Measurements from ENCODE around the gene PROX1. TPM values are rescaled to one million over a fixed set of nuclear protein-coding genes. Genes with fewer than 3 reads are reported as not detected.

PROX1 gene
- polyA plus RNA-seq, 3 donors: 0.07 TPM; not detected in 2

DNA sequence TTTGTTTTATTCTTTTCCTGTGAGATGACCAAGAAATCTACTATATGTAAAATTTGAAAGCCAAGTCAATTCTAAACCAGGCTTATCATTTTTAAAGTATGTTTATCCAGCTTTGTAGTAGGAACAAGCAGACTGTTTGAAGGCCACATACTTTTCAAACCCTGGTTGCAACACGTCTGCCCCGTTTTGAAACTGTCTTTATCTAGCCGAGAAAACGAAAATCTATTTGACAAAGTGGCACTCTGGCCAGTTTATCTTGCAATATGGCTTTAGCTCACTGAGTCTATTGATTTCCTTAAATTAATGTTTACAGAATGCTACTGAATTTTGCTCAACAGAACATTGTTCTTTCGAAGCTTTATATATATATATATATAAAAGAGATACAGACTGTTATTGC, 39.7 kb downstream of the PROX1 start:
- 62% methylated on average over 4 of the region's 5 CpGs for WGBS (ENCODE audit: insufficient coverage)
- H3K36me3 Mint-ChIP-seq: no peaks in the 10 kb centered on the region
- no peak overlapping the region for H3K9ac ChIP-seq (ENCODE audit: insufficient read depth, low read length, poor library complexity, severe bottlenecking)
- no peak overlapping the region for H3K27ac Mint-ChIP-seq
- no peak overlapping the region for H3K4me2 ChIP-seq (replicated peaks; ENCODE audit: extremely low read depth, low read length, poor library complexity, severe bottlenecking)
- TF ChIP-seq, protein P1, sequence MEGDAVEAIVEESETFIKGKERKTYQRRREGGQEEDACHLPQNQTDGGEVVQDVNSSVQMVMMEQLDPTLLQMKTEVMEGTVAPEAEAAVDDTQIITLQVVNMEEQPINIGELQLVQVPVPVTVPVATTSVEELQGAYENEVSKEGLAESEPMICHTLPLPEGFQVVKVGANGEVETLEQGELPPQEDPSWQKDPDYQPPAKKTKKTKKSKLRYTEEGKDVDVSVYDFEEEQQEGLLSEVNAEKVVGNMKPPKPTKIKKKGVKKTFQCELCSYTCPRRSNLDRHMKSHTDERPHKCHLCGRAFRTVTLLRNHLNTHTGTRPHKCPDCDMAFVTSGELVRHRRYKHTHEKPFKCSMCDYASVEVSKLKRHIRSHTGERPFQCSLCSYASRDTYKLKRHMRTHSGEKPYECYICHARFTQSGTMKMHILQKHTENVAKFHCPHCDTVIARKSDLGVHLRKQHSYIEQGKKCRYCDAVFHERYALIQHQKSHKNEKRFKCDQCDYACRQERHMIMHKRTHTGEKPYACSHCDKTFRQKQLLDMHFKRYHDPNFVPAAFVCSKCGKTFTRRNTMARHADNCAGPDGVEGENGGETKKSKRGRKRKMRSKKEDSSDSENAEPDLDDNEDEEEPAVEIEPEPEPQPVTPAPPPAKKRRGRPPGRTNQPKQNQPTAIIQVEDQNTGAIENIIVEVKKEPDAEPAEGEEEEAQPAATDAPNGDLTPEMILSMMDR (IDR thresholded peaks at IDR 0.05): no peak
- H3K4me1 ChIP-seq (ENCODE audit: control insufficient read depth in 1 of 2, insufficient read depth in 2 of 2, low read length in 2 of 2): no peaks in the 10 kb centered on the region
- H3K27me3 Mint-ChIP-seq (ENCODE audit: low read depth in 3 of 3): peaks cover 0 to 2% (median 0%) of the 10 kb centered on the region in 3 donors
- no peak for DNase-seq
- H3K27me3 ChIP-seq (ENCODE audit: control insufficient read depth in 2 of 2, insufficient read depth in 2 of 2, low read length in 2 of 2): no peaks in the 10 kb centered on the region
- intact Hi-C loops (cut with micrococcal nuclease): no loop called here
- H3K27ac ChIP-seq (ENCODE audit: low read depth in 1 of 2, low read length in 2 of 2): no peak overlapping the region
- H3K4me1 Mint-ChIP-seq: no peaks in the 10 kb centered on the region
- H3K4me3 Mint-ChIP-seq: no peak overlapping the region
- no peak overlapping the region for H3K4me3 ChIP-seq (replicated peaks in 1 of 3; ENCODE audit: low read depth in 2 of 3, low read length in 3 of 3)
- peaks cover 0 to 4% (median 0%) of the 10 kb centered on the region in 7 donors for H3K9me3 Mint-ChIP-seq
- no peaks in the 10 kb centered on the region for H4K20me1 ChIP-seq (ENCODE audit: insufficient read depth, low read length)
- H3K79me2 ChIP-seq (ENCODE audit: insufficient read depth, low read length): no peaks in the 10 kb centered on the region
- no peaks in the 10 kb centered on the region for H3K9me3 ChIP-seq (replicated peaks in 1 of 2; ENCODE audit: control insufficient read depth in 1 of 2, insufficient read depth in 1 of 2, low read length in 2 of 2)
- no peaks in the 10 kb centered on the region for H3K36me3 ChIP-seq (replicated peaks in 1 of 2; ENCODE audit: control insufficient read depth in 1 of 2, insufficient read depth in 2 of 2, low read length in 2 of 2)
- H2AFZ ChIP-seq (ENCODE audit: insufficient read depth, low read depth, low read length, poor library complexity, severe bottlenecking): no peak overlapping the region

DNA sequence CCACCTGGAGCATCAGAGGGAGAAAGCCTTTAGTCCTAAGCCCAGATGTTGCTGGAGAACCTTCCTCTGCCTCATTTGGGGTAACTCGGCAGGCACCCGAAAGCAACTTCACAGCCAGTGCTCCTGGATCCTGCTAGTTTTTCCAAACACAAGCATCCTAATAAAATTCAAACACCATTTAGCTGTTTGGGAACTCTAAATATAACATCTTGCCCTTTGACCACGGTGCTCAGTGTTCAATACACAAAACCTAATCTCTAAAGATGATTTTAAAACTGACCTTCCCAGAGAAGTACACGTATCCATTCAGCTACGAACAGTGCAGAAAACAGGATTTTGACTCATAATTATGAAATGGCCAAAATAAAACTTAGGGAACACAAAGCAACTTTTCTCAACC, 40.3 kb downstream of the PROX1 start:
- H3K36me3 Mint-ChIP-seq: no peaks in the 10 kb centered on the region
- Histone ChIP-seq H3K9ac (ENCODE audit: insufficient read depth, low read length, poor library complexity, severe bottlenecking) (no peak overlapping the region), H3K79me2 (ENCODE audit: insufficient read depth, low read length) (no peaks in the 10 kb centered on the region), H3K4me3 (replicated peaks in 1 of 3; ENCODE audit: low read depth in 2 of 3, low read length in 3 of 3) (no peak overlapping the region), H3K27ac (ENCODE audit: low read depth in 1 of 2, low read length in 2 of 2) (no peak overlapping the region), H2AFZ (ENCODE audit: insufficient read depth, low read depth, low read length, poor library complexity, severe bottlenecking) (no peak overlapping the region), H3K27me3 (ENCODE audit: control insufficient read depth in 2 of 2, insufficient read depth in 2 of 2, low read length in 2 of 2) (no peaks in the 10 kb centered on the region), H4K20me1 (ENCODE audit: insufficient read depth, low read length) (no peaks in the 10 kb centered on the region), H3K4me1 (ENCODE audit: control insufficient read depth in 1 of 2, insufficient read depth in 2 of 2, low read length in 2 of 2) (no peaks in the 10 kb centered on the region), H3K4me2 (replicated peaks; ENCODE audit: extremely low read depth, low read length, poor library complexity, severe bottlenecking) (no peak overlapping the region), H3K36me3 (replicated peaks in 1 of 2; ENCODE audit: control insufficient read depth in 1 of 2, insufficient read depth in 2 of 2, low read length in 2 of 2) (no peaks in the 10 kb centered on the region), H3K9me3 (replicated peaks in 1 of 2; ENCODE audit: control insufficient read depth in 1 of 2, insufficient read depth in 1 of 2, low read length in 2 of 2) (no peaks in the 10 kb centered on the region)
- no peaks in the 10 kb centered on the region for H3K4me1 Mint-ChIP-seq
- DNase-seq: no peak
- 89% methylated on average over 5 of the region's 5 CpGs for WGBS (ENCODE audit: insufficient coverage)
- intact Hi-C loops (cut with micrococcal nuclease): no loop called here
- peaks cover 0 to 4% (median 0%) of the 10 kb centered on the region in 7 donors for H3K9me3 Mint-ChIP-seq
- peaks cover 0 to 2% (median 2%) of the 10 kb centered on the region in 3 donors for H3K27me3 Mint-ChIP-seq (ENCODE audit: low read depth in 3 of 3)
- TF ChIP-seq, protein P1 (IDR thresholded peaks at IDR 0.05): no peak
- H3K4me3 Mint-ChIP-seq: no peak overlapping the region
- H3K27ac Mint-ChIP-seq: no peak overlapping the region

All from CD14-positive monocyte (primary cell).